ENCODE measurements around the gene SDK1.

- TF ChIP-seq MAX (IDR thresholded peaks at IDR 0.05; ENCODE audit: low read depth, low read length) = no peak
- TF ChIP-seq ATF3 (IDR thresholded peaks at IDR 0.05; ENCODE audit: borderline replicate concordance, extremely low read depth, low read depth, low read length) = no peak
- TF ChIP-seq POLR2AphosphoS5 (IDR thresholded peaks at IDR 0.05; ENCODE audit: low read length) = no peak
- TF ChIP-seq, protein P1, sequence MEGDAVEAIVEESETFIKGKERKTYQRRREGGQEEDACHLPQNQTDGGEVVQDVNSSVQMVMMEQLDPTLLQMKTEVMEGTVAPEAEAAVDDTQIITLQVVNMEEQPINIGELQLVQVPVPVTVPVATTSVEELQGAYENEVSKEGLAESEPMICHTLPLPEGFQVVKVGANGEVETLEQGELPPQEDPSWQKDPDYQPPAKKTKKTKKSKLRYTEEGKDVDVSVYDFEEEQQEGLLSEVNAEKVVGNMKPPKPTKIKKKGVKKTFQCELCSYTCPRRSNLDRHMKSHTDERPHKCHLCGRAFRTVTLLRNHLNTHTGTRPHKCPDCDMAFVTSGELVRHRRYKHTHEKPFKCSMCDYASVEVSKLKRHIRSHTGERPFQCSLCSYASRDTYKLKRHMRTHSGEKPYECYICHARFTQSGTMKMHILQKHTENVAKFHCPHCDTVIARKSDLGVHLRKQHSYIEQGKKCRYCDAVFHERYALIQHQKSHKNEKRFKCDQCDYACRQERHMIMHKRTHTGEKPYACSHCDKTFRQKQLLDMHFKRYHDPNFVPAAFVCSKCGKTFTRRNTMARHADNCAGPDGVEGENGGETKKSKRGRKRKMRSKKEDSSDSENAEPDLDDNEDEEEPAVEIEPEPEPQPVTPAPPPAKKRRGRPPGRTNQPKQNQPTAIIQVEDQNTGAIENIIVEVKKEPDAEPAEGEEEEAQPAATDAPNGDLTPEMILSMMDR (IDR thresholded peaks at IDR 0.05 in 2 of 3, conservative IDR thresholded peaks at IDR 0.05 in 1 of 3; ENCODE audit: control insufficient read depth in 2 of 3, extremely low read depth in 1 of 3, insufficient read depth in 1 of 3, low read depth in 3 of 3, low read length in 3 of 3) = no peak
- no peak for TF ChIP-seq CHD1 (IDR thresholded peaks at IDR 0.05; ENCODE audit: low read depth, low read length)
- no peak for TF ChIP-seq RCOR1 (conservative IDR thresholded peaks at IDR 0.05; ENCODE audit: low read depth, low read length)
- TF ChIP-seq, protein P2, sequence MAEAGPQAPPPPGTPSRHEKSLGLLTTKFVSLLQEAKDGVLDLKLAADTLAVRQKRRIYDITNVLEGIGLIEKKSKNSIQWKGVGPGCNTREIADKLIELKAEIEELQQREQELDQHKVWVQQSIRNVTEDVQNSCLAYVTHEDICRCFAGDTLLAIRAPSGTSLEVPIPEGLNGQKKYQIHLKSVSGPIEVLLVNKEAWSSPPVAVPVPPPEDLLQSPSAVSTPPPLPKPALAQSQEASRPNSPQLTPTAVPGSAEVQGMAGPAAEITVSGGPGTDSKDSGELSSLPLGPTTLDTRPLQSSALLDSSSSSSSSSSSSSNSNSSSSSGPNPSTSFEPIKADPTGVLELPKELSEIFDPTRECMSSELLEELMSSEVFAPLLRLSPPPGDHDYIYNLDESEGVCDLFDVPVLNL (IDR thresholded peaks at IDR 0.05; ENCODE audit: low read depth, low read length) = no peak
- TF ChIP-seq HSF1 (IDR thresholded peaks at IDR 0.05; ENCODE audit: low read depth, low read length) = no peak
- TF ChIP-seq NFYA (IDR thresholded peaks at IDR 0.05; ENCODE audit: borderline replicate concordance, low read depth, low read length) = no peak
- no peak for TF ChIP-seq NFYB (IDR thresholded peaks at IDR 0.05; ENCODE audit: insufficient read depth, low read depth, low read length)
- TF ChIP-seq, protein P3, sequence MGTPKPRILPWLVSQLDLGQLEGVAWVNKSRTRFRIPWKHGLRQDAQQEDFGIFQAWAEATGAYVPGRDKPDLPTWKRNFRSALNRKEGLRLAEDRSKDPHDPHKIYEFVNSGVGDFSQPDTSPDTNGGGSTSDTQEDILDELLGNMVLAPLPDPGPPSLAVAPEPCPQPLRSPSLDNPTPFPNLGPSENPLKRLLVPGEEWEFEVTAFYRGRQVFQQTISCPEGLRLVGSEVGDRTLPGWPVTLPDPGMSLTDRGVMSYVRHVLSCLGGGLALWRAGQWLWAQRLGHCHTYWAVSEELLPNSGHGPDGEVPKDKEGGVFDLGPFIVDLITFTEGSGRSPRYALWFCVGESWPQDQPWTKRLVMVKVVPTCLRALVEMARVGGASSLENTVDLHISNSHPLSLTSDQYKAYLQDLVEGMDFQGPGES (IDR thresholded peaks at IDR 0.05) = no peak
- no peak for TF ChIP-seq EZH2 (IDR thresholded peaks at IDR 0.05; ENCODE audit: borderline replicate concordance, control insufficient read depth, low read depth, low read length)
- no peak for TF ChIP-seq RFX5 (IDR thresholded peaks at IDR 0.05; ENCODE audit: low read depth, low read length)
These were observed 657.0 kb downstream of the SDK1 start for GRCh38 chr7:3958109-3958483.

Data from GM12878 (cell line).